GM12865 (cell line): ENCODE results near the gene HOXC6.

ENCODE experiments used
- DNase-seq: peaks from one replicate; pipeline ENCODE4 v3.0.0; 2010; ENCODE audit warnings: low read depth
- H3K4me3 ChIP-seq: 2 replicates; pipeline ENCODE4 v1.5.1; 2011; ENCODE audit warnings: mild to moderate bottlenecking, low read depth, low read length, control low read depth
- CTCF ChIP-seq: IDR thresholded peaks from 2 replicates; pipeline ENCODE4 v1.5.1; 2011; ENCODE audit warnings: low read length, control low read depth, low read depth, inconsistent platforms; ENCODE audit not compliant: insufficient read depth; ENCODE audit errors: missing control alignments

The HOXC6 gene

GRCh38 chr12:54012631-54013409 is 15.4 kb upstream of the HOXC6 start:
- peak; percentile 14 for TF ChIP-seq CTCF
- DNase-seq = no peak
- no peak overlapping the region for H3K4me3 ChIP-seq

- DNase-seq = no peak
- TF ChIP-seq CTCF = no peak
- H3K4me3 ChIP-seq = no peak overlapping the region
Observed at GRCh38 chr12:54014377-54015017, 13.7 kb upstream of the HOXC6 start.

GRCh38 chr12:54015018-54015931 is 13.0 kb upstream of the HOXC6 start:
- H3K4me3 ChIP-seq = no peak overlapping the region
- DNase-seq = no peak
- TF ChIP-seq CTCF = no peak

GRCh38 chr12:54016051-54016450 is 12.2 kb upstream of the HOXC6 start:
- TF ChIP-seq CTCF = no peak
- no peak overlapping the region for H3K4me3 ChIP-seq
- DNase-seq = no peak

GRCh38 chr12:54016478-54016964 is 11.7 kb upstream of the HOXC6 start:
- no peak for TF ChIP-seq CTCF
- no peak for DNase-seq
- H3K4me3 ChIP-seq = no peak overlapping the region

- no peak for DNase-seq
- peak; percentile 8 for TF ChIP-seq CTCF
- peak overlapping the region; percentile 63 for H3K4me3 ChIP-seq
Observed at GRCh38 chr12:54017027-54017788, 11.0 kb upstream of the HOXC6 start.
